HS-5 (cell line): Measurements from ENCODE around the gene KCP.
"Not testable (repeated sequence)": the region's sequence is repeated elsewhere in the genome, so short reads cannot be mapped to it uniquely, and the experiment has no call there.

Experiments
- DNase-seq: peaks from one replicate; pipeline ENCODE4 v3.0.0-alpha.2; 2012; ENCODE audit warnings: low read depth

The KCP gene

DNA sequence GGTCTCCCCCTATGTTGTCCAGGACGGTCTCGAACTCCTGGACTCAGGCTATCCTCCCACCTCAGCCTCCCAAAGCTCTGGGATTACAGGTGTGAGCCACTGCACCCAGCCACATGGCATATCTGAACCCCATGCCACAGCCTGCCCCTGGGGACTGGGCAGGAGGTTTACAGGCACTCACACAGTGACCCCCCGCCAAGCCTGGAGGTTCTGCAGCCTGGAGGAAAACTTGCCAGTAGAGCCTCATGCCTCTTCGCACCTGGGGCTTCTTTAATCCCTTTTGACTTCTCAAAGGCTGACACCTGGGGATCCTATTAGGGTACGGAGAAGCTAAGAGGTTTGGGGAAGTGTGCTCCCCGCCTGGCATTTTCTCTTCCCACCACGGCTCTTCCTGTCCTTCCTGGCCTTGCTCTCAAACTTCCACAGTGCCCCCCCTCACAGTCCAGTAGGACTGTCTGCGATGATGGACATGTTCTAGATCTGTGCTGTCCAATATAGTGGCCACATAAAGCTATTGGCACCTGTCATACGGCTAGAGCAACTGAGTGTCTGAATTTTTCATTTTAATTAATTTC is 11.4 kb upstream of the KCP start:
- no peak for DNase-seq

DNA sequence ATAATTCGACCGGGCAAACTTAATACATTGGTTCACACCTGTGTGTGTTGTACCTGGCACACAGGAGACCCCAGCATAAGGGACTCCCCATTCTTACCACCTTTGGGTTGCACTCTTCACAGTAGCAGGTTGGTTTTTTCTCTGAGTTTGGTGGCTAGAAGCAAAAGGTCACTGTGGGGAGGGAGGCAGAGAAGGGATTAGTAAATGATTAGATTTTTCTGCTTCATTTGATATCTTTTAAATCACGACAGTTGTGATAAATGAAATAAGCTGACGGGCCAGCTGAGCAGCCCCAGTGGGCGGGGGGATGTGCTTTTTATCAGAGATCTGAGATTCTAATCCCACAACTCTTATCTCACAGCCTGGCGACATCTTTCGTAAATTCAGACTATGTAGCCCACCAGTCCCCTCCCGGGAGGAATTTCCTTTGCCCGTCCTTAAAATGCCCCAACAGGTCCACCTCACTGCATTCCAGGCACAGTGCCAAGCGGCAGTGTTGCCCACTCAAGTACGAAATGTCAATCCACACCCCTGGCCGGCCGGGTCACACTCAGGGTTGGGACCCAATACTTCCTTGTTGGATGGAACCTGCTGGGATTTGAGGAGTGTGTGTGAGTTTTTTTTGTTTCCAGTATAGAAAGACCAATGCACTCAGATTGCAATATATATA is 10.5 kb upstream of the KCP start:
- DNase-seq = no peak

DNA sequence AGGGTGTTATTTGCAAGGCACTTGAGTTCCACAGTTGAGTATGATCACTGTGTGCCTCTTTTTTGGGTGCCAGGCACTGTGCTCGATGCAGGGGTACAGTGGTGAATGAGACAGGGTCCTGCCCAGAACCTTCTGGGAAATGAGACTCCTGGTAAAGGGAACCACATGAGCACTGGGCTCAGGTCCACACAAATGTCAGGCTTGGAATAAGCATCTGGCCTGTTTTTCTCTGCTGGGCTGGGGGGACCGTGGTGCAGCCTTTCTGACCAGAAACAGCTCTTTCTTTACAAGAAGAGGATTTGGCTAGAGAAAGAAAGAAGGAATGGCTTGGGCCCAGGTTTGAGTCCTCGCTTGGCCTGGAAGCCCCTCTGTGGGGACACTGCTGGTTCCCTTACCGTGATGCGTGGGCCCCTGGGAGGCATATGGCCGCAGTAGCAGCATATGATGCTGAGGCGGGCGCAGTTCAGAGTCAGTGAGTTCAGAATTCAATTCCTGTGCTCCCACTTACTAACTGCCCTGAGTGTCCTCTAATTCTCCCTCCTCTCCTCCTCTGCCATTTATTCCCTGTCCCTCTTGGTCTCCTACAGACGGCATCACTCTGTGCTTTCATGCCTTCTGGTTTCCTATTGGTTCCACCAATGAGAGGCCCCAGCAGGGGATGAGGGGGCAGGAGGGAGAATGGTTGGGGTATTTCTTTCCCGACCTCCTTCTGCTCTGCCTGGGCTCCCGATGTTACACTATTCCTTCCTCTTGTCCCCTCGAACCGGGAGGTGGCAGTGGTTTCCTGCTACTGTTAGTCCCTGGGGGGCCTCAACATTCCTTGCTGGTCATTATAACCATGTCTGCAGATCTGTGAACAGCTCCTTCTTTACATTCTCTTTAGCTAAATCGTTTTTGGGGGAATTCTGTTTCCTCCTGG is 9.6 kb upstream of the KCP start:
- no peak for DNase-seq

DNA sequence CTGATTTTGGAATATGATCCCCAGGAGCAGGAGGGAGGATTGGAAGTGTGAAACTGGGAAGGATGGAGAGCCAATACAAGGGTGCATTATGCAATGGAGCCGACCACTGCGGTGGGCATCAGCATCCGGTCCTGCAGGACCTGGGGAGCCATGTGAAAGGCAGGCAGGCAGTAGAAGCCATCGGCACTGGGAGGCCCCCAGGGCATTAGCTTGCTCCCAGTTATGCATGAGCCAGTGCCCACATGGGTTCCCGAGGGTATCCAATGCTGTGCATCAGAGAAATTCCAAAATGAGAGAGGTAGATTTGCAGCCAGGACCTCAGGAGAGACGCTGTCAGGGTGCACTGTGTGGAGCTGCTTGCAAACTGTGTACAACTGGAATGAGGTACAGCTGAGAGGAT is 8.7 kb upstream of the KCP start:
- DNase-seq = no peak

DNA sequence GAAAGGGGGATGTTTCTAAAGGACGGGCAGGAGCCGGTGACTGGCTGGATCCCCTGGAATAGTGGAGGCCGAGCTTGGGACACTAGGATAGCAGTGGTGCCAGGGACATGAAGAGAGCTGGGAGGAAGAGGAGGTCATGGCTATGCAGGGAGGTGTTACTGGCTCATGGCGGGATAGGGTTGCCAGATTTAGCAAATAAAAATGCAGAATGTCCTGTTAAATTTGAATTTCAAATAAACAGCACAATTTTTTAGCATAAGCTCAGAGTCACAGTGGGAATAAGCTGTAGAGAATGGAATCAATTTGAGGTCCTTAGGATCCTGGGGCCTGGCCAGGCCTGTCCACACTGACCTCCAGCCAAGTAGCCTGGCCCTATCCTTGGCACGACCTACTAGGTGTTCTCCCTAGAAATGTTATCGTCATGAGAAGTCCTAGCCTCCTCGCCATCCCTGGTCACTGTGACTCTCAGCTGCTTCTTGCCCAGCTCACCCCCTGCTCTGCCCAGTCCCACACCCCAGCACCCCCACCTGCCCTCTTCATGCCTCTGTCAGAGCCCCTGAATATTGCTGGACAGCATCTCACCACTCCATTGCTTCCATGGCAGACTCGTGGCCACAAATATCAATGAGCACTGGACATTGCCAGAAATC is 7.6 kb upstream of the KCP start:
- no peak for DNase-seq

DNA sequence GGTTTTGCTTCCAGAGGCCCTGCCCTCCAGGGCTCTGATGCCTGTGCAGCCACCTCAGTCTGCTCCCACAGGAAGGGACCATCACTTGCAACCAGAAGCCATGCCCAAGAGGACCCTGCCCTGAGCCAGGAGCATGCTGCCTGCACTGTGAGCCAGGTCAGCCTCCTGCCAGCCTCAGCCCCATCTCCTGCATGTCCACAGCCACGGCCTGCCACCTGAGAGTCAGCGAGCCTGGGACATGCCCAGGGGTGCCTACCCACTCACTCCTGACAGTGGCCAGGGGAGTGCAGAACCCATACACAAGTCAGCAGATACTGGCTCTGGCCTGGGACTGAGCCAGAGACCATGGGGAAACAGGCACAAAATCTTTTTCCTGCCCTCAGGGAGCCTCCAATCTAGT is 6.6 kb upstream of the KCP start:
- DNase-seq = no peak

DNA sequence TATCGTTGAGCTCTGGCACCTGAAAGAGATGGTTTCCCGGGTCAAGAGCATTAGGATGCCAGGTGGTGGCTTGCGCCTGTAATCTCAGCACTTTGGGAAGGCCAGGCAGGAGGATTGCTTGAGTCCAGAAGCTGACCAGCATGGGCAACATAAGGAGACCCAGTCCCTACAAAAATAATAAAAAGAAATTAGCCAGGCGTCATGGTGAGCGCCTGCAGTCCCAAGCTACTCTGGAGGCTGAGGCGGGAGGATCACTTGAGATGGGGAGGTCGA is 6.1 kb upstream of the KCP start:
- DNase-seq = no peak

DNA sequence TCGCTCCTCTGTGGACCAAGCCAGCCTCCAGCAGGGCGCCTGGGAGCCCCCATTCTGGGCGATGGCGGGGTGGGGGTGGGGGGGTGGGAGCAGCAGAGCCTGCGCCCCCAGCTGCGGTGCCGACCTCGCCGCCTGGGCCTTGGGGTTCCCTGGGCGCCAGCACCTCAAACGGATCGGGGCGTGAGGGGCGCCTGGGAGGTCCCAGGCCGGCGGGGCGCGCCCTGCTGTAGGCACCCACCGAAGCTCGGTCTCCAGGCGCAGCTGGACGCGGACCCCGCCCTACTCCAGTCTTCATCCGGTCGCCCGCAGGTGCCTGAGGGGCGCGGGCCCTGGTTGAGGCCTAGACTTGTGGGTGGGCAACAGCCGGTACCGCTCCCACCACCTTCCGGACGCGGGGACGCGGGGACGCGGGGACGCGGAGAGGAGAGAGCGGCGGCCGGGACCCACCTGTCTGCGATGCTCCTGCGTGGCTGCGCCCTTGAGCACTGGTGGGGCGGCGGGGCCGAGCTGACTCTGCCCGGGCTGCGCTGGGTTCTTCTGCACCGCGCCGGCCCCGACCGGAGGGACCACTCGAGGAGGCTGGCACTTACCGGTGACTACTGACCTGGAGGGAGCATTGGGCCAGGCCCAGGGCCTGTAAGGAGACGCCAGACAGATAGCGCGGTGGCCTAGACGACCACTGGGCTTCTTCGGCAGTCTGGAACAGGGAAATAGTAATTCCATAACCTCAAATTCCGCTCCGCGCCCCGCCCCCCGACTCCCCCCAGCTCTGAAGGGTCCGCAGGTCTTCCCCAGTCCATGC is 5.5 kb upstream of the KCP start:
- no peak for DNase-seq

DNA sequence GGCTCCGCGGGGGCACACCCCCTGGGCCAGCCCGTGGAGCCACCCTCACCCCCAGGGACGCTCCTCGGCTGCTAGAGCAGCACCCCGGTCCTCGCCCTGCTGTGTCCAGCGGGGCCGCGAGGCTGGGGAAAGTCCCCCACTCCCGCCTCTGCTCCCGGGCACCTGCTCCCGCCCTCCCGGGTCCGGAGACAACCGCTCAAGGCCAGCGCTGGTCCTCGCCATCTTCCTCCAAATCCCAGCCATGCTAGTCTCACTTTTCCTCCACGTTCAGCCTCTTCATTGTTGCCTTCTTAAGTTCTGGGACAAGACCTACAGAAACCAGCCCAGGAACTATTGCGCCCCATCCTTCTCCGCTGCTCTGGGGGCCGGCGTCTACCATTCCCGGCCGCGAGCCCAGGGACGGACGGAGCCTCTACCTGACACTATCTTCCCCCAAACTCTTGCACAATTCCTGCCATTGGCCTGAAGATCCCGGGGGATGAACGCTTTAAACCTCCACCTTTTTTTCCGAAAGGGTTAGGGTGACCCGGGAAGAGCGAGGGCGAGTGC is 4.8 kb upstream of the KCP start:
- no peak for DNase-seq

DNA sequence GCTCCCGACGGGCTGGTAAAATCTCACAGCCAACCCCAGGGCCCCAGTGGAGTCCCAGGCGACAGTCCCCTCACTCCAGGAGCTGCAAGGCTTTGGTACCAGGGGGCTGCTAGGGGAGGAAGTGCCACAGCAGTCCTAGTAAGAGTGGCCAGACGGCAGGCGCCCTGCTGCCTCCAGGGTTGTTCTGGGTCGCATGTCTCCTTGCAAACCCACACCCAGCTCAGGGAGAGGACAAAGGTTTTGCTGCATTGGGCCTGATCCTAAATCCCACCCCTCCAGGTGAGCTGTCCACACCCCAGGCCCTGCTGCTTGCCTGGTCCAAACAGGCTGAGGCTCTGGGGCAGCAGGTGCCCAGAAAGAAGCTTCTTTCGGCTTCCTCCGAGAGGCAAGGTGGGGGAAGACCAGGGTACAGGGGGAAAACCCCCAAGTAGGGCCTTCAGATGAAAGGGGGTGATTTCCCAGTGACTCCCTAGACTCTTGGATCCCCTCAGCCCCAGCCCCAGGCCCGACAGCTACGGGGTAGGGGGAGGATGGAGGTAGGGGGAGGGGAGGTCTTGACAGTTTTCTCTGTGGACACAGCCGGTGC is 4.2 kb upstream of the KCP start:
- DNase-seq = no peak

DNA sequence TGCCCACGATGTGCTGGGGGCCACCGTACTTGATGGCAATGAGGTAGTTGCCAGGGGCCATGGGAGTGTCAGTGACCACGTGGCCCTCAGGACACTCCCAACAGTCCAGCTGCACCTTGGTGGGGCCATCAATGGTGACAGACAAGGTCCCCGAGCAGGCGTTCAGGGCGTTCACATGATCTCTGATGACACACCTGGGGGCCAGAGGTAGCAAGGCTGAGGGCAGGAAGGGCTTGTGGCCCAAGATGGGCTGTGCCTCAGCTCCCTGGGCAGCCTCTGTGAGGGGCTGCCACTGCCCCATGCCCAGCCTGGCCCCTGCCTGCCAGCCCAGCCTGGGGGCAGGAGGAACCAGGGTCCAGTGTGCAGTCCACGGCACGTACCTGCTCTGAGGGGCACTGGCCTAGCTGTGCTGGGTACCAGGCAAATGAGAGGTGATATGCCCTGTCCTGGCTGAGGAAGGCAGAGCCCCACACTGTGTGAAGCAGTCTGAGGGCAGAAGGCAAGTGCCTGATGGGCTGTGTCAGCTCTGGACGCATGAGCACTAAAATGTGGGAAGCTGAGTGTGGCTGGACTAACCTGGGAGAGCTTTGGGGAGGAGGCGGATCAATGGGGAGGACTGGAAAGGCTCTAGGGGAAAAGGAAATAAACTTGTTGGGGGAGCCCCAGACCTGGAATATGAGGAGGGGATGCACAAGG is 3.5 kb upstream of the KCP start:
- no peak for DNase-seq

DNA sequence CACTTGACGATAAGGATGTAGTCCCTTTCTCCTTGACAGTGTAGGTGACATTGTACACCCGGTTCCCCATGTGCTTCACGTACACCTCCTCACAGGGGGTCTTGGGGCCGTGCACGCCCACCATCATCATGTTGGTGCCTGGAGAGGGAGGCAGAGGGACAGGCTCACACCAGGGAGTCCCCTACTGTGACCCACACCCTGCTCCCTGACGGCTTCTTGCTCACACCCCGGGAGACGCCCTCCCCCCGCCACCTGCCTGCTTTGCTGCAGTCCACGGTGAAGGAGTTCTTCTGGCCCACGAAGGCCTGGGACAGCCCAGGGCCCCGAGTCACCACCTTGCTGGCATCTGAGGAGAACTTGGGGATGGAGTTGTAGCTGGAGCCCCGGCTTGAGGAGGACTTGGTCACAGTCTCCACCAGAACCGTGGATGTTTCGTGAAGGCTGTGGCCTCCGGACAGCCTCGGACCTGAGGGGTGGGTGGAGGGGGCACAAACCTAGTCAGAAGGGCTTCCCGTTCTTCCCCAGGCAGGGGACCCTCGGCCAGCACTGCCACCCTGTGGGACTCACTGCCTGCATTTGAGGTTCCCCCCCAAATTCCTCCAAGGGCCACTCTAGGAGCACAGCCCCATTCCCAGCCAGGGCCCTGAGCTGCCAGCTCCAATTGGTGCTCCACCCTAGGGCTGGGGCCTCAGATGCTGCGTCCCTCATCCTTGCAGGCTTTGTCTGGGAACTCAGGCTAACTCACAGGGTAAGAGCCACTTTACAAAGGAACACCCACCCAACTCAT is 2.4 kb upstream of the KCP start:
- DNase-seq = not testable (repeated sequence)

DNA sequence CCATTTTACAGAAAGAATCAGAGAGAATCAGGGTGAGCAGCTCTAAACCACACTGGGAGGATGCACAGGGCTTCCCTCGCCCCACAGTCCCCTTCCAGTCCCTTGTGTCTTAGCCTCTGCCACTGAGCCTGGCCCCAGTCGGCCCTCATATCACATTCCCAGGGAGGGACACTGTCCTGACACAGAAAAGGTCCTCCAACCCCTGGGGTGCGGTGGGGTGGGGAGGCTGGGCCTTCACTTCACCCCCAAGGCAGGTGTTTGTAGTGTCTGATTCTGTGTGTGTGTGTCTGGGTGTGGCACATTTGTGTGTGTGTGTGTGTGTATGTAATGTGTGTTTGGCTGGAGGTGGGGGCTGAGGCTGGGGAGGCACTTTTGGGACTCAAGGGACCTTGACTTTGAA is 1.8 kb upstream of the KCP start:
- DNase-seq = no peak

DNA sequence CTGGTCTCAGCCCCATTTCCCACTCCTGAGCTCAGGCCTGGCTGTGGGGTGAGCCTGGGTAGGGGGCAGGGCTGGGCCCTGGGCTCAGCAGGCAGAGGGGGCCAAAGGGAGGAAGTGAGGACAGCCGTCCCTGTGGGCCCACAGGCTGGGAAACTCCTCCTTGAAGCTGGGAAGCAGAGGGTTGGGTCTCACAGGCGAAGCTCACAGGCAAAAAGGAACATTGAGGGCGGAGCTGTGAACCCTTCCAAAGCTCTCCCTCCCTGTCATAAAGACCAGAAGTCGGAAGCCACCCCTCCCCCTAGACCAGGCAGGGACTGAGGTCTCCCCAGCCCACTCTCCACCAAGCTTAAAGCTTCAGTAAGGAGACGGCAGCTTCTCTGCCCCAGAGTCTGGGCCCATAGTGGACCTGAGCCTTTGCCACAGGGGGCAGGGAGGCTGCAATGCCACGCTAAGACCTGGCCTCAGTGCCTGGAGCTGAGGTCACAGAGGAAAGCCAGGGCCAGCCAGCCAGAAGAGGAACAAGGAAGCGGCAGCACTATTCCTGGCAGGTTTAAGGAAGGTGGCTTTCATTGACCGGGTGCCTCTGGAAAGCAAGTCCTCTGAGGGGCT is 1.0 kb upstream of the KCP start:
- DNase-seq = no peak

DNA sequence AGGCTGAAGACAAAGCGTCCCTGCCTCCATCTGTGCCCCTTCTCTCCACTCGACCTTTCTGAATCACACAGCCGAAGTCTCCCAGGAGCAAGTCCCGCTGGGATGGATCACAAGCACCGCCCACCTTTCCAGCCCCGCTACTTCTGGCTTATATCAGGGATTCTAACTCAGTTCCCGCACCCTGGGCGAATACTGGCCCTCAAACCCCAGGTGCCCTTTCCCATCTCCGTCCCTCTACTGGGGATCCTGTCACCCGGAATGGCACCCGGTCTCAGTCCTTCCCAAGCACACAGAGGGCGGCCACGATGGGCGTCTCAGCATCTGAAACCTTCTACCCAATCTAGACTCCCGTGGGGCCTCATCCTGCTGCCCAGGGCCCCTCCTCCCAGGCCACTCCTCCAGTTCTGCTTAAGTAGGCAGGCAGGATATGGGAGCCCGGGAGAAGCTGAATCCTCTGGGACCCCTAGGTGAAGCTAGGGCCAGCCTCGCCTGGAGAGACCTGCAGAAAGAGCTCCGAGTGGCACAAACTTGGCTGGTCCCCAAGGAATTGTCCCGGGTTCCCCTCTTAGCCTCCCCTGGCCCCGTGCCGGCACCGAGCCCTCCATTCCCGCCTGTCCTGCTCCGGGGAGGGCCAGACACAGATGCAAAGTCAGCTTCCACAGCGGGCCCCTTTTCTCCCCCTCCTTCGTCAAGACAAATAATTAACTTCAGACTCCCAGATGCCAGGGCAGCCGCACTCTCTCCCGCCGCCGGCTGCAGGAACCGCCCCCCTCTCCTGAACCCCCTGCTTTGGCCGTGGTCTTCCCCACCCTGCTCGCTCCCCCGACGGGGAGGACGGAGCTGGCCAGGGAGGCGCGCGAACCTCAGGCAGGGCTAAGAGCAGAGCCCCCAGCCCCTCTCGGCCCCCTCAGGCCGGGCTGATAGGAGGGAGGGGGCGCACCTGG is 612 bp downstream of the KCP start:
- DNase-seq = peak; percentile 16

DNA sequence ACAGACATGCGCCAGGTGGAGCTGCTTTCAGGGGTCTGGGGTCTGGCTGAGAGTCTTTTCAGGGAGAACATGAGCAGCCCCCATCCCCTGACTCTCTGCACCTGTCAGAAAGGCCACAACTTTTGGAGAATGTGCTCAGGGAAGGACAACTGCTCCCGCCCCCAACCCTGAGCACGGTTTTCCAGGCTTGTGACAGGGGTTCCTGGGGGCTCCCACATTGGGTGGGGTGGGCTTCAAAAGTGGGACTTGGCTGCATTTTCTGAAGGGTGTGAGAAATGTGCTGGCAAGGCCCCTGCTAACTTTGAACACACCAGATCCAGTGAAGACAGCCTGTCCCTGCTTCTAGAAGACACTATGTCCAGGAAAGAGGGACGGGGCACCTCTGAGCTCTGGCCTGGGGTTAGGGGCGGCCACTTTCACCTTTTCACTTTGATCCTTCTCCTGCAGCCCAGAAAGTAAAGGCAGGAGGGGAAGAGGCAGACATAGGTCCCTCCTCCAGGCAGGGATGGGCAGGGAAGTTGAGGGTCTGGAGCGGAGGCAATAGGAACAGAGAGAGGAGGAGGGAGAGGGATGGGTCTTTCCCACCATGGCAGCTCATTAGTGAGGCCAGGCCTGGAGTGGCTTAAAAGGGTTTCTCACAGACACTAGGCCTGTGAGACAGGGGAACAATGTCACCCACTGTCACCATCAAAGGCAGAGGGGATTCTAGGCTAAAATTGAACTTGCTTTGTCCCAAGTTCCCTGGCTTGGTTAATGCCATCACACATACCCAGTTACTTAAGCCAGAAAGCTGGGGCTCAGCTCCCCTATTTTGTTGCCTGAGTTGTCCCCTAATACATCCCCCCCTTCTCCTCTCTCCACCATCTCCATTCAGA is 1.5 kb downstream of the KCP start:
- DNase-seq = no peak

DNA sequence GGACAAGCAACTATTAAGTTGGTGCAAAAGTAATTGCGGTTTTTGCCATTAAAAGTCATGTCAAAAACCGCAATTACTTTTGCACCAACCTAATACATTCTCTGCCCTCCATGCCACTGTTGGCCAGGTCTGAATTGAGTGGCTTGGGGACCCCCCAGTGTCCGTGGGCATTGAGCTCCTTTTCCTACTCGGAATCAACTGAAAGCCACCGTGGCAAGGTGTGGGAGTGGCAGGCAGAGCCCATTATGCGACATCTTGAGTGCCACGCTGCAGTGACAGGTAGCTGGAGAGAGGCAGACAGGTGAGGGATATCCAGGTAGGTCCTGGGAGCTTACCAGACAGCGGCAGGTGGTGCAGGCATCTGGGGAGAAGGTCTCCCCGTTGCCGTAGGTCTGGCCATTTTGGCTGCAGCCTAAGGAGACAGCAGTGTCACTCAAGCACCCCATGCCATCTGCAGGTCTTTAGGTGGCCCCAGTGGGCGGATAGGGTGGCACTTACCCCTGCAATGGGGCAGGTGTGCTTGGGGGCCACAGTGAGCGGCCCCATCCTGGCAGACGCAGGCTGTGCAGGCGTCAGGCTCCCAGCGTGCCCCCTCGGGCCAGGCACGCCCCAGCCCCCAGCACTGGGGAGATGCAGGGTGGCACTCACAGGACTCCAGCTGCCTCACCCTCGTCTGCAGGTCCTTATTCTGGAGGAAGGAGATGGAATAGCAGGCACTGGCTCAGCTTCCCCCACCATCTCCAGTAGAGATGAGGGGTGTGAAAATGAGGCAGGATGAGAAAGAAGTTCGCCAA is 3.5 kb downstream of the KCP start:
- no peak for DNase-seq
